H7 (cell line): Measurements from ENCODE around the gene EIF2AK2. TPM values are rescaled to one million over a fixed set of nuclear protein-coding genes. Genes with fewer than 3 reads are reported as not detected.

ENCODE experiments used
- DNase-seq: peaks from one replicate; pipeline ENCODE4 v3.0.0; 2012
- H3K27me3 ChIP-seq: 2 replicates; pipeline ENCODE4 v1.6.0; 2011; ENCODE audit warnings: mild to moderate bottlenecking, low read length; ENCODE audit not compliant: control insufficient read depth, insufficient read depth
- H3K36me3 ChIP-seq: replicated peaks from 2 replicates; pipeline ENCODE4 v1.5.1; 2011; ENCODE audit warnings: low read length; ENCODE audit not compliant: control insufficient read depth, insufficient read depth
- H3K4me3 ChIP-seq: 2 replicates; pipeline ENCODE4 v1.5.1; 2011; ENCODE audit warnings: low read depth, mild to moderate bottlenecking, control low read depth, low read length, moderate library complexity; ENCODE audit not compliant: insufficient read depth
- total RNA-seq: library from RNA; depleted of rRNA; stranded (reverse); fragments of >200 nt; shearing (Covaris generic); gene quantifications from 2 replicates; pipeline ENCODE4 v1.2.3, GENCODE V29; 2014

Gene EIF2AK2
- total RNA-seq, 1 experiment from 2014 or later, result 12.7 TPM

- no peaks in the 10 kb centered on the region; the same call in 1 of the 2 replicates for H3K36me3 ChIP-seq
- no peak overlapping the region for H3K4me3 ChIP-seq
- DNase-seq, result no peak
- H3K27me3 ChIP-seq, result no peaks in the 10 kb centered on the region
Observed at GRCh38 chr2:37100054-37100453, 56.7 kb downstream of the EIF2AK2 start.

GRCh38 chr2:37098416-37099118 is 58.2 kb downstream of the EIF2AK2 start:
- DNase-seq, result no peak
- Histone ChIP-seq H3K27me3 (no peaks in the 10 kb centered on the region), H3K4me3 (no peak overlapping the region)

GRCh38 chr2:37096568-37096967 is 60.2 kb downstream of the EIF2AK2 start:
- Histone ChIP-seq H3K27me3 (no peaks in the 10 kb centered on the region), H3K36me3 (no peaks in the 10 kb centered on the region), H3K4me3 (no peak overlapping the region)
- DNase-seq, result no peak

More at GRCh38 chr2:37098416-37099118, 58.2 kb downstream of the EIF2AK2 start:
- H3K36me3 ChIP-seq, result no peaks in the 10 kb centered on the region; the same call in 1 of the 2 replicates

- H3K36me3 ChIP-seq, result no peaks in the 10 kb centered on the region
- H3K4me3 ChIP-seq, result no peak overlapping the region
- DNase-seq, result no peak
Observed at GRCh38 chr2:37091873-37092272, 64.9 kb downstream of the EIF2AK2 start.

GRCh38 chr2:37090019-37090477 is 66.7 kb downstream of the EIF2AK2 start:
- Histone ChIP-seq H3K4me3 (no peak overlapping the region), H3K27me3 (no peaks in the 10 kb centered on the region), H3K36me3 (no peaks in the 10 kb centered on the region)
- no peak for DNase-seq

More at GRCh38 chr2:37091873-37092272, 64.9 kb downstream of the EIF2AK2 start:
- H3K27me3 ChIP-seq, result no peaks in the 10 kb centered on the region

GRCh38 chr2:37085731-37086147 is 71.0 kb downstream of the EIF2AK2 start:
- no peak overlapping the region for H3K4me3 ChIP-seq
- no peak for DNase-seq
- H3K27me3 ChIP-seq, result no peaks in the 10 kb centered on the region

GRCh38 chr2:37084797-37085196 is 72.0 kb downstream of the EIF2AK2 start:
- peak overlapping the region; percentile 72 for H3K4me3 ChIP-seq
- no peak for DNase-seq
- no peaks in the 10 kb centered on the region for H3K36me3 ChIP-seq
- H3K27me3 ChIP-seq, result no peaks in the 10 kb centered on the region

More at GRCh38 chr2:37085731-37086147, 71.0 kb downstream of the EIF2AK2 start:
- no peaks in the 10 kb centered on the region for H3K36me3 ChIP-seq

GRCh38 chr2:37083873-37084794 is 72.6 kb downstream of the EIF2AK2 start, which contains the start of the genes GPATCH11 and HEATR5B:
Gene GPATCH11 (plus strand): TSS chr2:37084518. CDS start chr2:37088382, 3,864 bp downstream.
Gene HEATR5B (minus strand): TSS chr2:37084372. CDS start chr2:37083414, 958 bp downstream.
- DNase-seq, result peak; percentile 92
- Histone ChIP-seq H3K27me3 (no peaks in the 10 kb centered on the region), H3K4me3 (peak within 1 kb of the TSS; percentile 72), H3K36me3 (no peaks in the 10 kb centered on the region)

- no peaks in the 10 kb centered on the region for H3K27me3 ChIP-seq
- H3K4me3 ChIP-seq, result no peak overlapping the region
- no peak for DNase-seq
- no peaks in the 10 kb centered on the region; the same call in 1 of the 2 replicates for H3K36me3 ChIP-seq
Observed at GRCh38 chr2:37080689-37081088, 76.1 kb downstream of the EIF2AK2 start.

- DNase-seq, result no peak
Observed at GRCh38 chr2:37080266-37080665, 76.5 kb downstream of the EIF2AK2 start.

GRCh38 chr2:37070931-37071330 is 85.8 kb downstream of the EIF2AK2 start:
- Histone ChIP-seq H3K4me3 (no peak overlapping the region), H3K36me3 (no peaks in the 10 kb centered on the region; the same call in 1 of the 2 replicates), H3K27me3 (no peaks in the 10 kb centered on the region)
- no peak for DNase-seq

More at GRCh38 chr2:37080266-37080665, 76.5 kb downstream of the EIF2AK2 start:
- Histone ChIP-seq H3K27me3 (no peaks in the 10 kb centered on the region), H3K4me3 (no peak overlapping the region), H3K36me3 (no peaks in the 10 kb centered on the region; the same call in 1 of the 2 replicates)

- no peaks in the 10 kb centered on the region for H3K27me3 ChIP-seq
- DNase-seq, result no peak
- peaks cover 1% of the 10 kb centered on the region for H3K36me3 ChIP-seq
- H3K4me3 ChIP-seq, result no peak overlapping the region
Observed at GRCh38 chr2:37068686-37069085, 88.1 kb downstream of the EIF2AK2 start.

- H3K36me3 ChIP-seq, result peaks cover 1% of the 10 kb centered on the region
- H3K27me3 ChIP-seq, result no peaks in the 10 kb centered on the region
- no peak overlapping the region for H3K4me3 ChIP-seq
- DNase-seq, result no peak
Observed at GRCh38 chr2:37061776-37062175, 95.0 kb downstream of the EIF2AK2 start.

GRCh38 chr2:37061013-37061711 is 95.6 kb downstream of the EIF2AK2 start:
- Histone ChIP-seq H3K36me3 (peaks cover 1% of the 10 kb centered on the region), H3K4me3 (no peak overlapping the region), H3K27me3 (no peaks in the 10 kb centered on the region)
- DNase-seq, result no peak
